HG03045 (cell line): ENCODE data around the gene WWOX.

Experiments
- ATAC-seq: cut with Tn5 transposase; IDR thresholded peaks from one replicate; pipeline ENCODE4 v1.9.1; 2021; ENCODE audit warnings: mild to moderate bottlenecking, moderate library complexity; ENCODE audit not compliant: unreplicated experiment

WWOX gene

DNA sequence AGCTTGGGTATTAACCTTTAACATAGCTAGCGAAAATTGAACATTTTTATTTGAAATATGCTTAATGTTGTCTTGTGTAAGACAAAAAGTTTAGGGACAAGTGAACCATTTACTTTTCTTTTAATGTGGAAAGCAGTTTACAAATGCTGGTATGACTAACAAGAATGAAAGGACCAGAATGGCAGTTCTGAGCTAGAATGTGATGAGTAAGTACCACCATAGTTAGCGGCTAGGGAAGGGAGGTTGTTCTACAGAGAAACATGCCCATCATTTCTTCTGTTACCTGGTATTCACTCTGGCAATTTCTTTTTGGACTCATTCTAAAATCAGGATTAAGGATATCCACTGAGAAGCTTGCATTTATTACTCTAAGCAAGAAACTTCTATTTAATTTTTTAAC, 121.1 kb downstream of the WWOX start:
- no peak for ATAC-seq

DNA sequence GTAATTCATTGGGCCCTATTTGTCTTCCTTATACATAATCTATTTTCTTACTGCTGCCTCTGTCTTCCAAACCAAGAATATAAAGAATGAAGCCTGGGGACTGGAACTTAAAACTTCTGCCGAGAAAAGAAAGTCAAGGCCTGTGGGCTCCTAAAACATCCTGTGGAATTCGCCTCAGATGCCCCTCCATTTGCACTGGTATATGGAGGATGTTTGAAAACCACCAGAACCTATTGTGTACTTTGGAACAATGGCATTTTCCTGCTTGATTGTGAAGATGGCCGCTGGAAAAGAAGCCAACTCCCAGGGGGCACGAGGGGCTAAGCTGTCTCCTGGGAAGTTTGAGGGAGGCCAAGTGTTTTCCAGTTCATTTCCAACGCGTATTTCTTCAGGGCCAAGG, 122.4 kb downstream of the WWOX start:
- no peak for ATAC-seq

DNA sequence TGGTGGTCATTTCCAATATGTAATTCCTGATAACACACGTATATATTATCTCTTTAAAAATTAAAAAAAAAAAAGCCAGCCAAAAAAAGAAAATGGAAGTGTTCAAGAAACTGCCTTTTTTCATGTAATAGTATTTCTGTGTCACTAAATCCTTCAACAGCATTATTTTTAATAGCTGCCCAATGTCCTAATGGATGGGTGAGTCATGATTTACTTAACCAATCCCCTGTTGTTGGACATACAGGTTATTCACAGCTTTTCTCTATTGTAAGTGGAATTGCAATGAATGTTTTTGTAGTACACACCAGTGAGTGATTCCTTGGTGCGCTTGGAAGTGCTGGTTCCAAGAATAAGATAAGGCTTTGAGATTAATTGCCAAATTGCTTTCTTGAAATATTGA, 124.9 kb downstream of the WWOX start:
- no peak for ATAC-seq

DNA sequence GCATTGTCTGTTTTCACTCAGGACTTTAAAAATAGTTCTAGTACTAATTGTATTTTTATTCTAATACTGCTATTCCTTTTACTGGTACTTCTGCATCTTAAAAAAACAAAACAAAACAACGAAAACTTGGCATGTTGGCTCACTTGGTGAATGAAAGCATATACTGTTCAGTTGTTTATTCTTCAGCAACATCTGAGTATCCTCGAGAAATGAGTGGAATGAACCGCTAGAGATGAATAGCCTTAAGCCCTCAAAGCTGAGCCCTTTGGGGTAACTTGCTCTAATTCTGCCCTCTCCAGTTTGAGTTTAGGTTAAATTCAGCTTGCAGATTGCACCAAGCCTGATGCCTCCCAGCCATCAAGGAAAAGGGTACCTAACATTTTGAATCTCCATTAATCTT, 126.5 kb downstream of the WWOX start:
- no peak for ATAC-seq

DNA sequence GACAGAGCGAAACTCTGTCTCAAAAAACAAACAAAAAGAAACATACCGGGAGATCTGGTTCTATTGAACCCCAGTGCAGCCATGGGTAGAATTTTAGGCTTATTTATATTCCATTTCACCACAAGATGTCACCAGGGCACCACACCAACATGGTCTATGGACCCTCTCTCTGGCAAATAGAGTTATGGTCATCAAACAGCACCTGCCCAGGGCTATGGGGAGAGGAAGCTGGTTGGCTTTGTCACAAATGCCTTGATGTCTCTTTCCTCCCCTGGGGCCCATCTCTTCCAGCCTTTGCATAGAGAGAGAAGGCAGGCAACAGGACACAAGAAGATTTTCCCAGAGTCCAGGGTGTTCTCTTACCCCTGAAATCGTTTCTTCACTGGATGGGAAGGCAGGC, 128.4 kb downstream of the WWOX start:
- no peak for ATAC-seq

DNA sequence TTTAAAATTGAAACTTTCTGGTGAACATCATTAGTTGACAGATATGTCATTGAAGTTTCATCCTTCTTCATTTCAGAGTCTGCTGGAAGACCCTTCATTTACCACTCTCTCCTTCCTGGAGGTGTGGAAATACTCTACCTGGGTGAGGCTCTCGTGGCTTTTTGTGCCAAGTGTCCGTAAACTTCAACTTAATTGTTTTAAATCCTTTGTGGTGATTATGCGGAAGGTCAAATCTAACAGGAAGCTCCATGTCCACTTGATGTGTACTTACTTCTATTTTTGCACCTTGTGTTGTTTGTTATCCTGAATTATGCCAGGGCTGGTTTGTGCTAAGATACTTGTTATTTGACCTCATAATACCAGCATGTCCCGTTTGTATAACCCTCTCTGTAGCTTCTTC, 129.2 kb downstream of the WWOX start:
- no peak for ATAC-seq

DNA sequence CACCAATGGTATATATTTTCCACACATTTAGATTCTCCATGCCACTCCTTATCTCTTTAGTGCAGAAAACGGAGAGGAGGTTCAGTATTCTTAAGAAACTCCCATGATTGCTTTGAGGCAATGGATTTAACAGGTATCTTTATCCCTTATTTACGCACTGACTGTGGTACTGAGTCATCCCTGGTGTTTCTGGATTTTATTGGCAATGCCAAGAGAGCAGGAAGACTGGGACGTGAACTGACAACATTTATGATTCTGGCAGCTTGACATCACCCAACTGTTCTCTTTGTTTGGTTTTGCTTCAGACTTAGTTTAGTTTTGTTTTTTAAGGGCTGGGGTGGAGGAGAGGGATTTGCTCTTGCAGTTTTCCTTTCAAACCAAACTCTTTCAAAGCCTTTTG, 131.4 kb downstream of the WWOX start:
- no peak for ATAC-seq

DNA sequence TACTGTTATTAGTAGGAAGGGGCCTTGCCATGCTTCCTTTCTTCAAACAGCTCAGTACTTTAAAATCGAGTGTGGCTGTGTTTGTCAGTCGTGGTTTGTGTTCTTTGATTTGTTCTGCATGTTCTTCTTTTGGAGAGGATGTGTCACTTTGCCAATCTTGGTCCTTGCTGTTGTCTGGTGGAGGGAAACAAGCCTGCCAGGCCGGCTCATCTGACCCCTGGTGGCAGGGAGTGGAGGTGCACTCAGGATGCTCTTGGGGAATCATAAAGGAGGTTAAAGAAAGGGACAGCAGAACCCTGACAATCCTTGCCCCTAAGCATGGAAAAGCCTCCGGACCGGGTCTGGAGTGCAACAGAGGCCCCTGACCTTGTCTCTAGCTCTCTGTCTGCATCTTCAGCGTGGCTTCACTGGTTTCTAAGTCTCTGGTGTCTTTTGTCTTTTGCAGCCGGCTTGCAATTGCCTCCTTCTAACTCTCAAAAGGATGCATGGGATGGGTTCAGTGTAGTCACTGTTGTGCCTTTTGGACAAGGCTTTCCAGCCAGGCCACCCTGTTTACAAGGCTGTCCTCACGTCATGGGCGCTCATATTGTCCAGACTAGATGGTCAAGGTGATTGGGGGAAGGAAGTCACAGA, 135.8 kb downstream of the WWOX start:
- ATAC-seq: peak; percentile 74

DNA sequence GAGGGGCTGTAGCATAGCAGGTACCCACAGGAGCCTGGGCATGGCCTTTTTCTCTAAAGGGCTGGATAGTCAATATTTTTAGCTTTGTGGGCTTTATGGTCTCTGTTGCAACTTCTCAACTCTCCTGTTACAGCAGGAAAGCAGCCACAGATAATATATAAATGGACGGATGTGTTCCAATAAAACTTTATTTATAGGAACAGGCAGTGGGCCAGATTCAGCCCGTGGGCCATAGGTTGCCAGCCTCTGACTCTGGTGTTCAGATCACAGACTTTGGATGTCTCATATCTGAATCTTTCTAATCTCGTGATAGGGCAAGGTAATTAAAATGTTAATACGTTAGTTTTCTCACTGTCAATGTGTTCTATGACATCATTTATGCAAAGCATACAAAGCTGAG, 136.4 kb downstream of the WWOX start:
- no peak for ATAC-seq

DNA sequence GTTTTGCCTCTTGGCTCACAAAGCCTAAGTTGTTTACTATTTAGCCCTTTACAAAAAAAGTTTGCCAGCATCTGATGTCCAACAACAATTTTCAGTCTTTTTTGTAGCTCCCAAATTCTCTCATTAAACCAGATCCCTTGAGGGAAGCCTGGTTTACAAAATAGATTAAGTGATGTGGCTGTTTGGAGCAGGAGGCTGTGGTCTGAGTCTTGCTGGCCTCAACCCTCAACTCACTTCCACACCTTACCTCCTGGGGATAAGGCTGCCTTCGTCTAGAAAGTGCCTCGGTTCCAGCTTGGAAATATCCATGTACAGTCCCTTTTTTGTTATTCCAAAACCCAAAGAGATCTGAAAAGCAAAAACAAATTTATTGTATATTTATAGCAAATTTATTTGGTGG, 138.4 kb downstream of the WWOX start:
- ATAC-seq: no peak

DNA sequence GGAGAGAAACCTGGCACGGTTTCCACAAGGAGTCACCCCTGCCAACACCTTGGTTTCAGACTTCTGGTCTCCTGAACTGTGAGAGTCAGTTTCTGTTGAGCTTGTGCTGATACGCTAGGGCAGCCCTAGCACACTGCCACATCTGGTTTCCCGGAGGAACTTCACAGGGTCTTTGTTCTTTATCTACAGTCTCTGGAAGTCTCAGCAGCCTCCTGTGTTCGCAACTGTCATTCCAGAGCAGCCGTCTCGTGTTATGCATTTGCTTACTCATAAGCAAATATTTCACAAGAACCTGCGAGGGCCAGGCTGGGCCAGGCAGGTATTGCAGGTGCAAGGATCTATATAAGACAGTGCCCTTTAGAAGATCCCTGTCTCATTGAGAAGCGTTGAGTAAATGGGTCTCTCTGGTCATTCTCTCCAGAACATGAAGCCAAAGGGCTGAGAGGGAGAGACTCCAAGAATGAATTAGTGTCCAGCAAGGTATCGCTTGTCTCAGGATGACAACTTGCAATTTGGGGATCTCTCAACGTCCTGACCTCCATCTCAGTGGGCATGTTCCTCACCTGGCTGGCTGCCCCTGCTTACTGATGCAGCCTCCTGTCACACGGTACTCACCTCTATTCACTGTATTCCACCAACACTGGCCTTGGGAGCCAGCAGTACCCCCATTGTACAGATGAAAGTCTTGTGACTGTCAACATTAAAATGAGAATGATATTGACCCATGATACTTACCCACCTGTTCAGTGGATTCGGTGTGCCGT, 141.2 kb downstream of the WWOX start:
- no peak for ATAC-seq

DNA sequence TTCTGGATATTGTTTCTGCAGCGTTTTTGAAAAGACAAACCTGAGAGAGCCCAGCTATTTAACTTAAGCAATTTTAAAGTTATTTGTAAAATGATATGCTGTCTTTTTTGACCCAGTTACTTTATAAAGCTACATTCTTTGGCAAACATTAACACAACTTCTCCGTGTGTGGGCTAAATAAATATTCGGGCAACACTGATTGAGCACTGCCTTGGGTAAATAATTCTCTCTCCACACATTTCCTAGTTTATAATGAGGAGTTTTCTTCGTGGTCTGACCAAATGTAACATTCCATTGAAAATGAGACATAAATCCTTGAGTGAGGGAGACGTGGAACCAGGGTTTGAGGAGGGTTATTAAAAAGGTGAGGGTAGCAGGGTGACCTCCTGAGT, 142.8 kb downstream of the WWOX start:
- ATAC-seq: no peak

DNA sequence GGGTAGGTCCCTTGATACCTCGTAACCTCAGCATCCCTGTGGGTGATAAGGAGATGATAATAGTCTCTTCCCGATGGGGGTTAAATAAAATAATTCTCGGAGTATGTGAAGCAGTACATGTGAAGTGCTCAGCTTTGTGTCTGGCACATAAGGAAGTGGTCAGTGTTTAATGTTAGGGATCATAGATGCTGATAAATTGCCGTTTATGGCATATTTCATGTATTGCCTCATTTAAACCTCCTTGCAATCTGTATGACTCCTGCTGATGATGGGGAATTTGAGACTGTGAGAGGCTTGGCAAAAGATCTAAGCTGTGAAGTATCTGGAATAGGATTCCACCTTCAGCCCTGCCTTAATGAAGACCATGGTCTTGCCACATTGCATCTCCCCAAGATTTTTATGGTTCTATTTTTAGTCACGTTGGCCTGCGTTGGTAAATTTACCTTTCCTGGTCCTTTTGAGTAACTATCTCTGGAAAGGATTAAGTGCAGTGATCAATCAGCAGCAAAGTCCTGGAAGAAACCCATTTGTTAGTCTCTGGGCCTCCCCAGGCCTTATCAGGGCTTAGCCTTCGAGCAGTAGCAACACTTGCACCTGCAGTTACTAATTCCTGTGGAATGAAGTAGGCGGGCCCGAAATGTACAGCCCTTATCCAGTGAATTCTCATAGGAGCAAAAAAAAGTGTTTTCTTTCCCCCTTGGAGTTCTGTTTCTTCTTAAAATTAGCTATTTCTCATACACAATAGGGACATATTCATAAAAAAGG, 144.9 kb downstream of the WWOX start:
- ATAC-seq: no peak

DNA sequence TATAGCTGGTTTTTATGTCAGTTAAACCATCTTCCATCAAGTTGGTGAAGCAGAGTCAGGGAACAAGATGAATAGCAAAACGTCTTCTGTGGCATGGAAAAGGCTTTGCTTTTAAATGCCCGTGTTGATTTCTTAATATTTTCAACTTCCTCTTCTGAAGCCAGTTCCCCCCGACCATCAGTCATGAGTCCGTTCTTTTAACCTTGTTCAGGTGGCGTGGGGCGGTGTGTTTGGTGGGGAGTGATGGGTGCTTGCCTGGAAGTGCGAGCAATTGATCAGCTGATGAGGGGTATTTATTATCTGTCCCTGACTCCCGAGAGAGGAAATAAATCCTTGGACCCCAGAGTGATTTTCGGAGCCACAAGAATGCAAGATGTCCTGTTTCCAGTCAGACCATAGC, 147.1 kb downstream of the WWOX start:
- no peak for ATAC-seq

DNA sequence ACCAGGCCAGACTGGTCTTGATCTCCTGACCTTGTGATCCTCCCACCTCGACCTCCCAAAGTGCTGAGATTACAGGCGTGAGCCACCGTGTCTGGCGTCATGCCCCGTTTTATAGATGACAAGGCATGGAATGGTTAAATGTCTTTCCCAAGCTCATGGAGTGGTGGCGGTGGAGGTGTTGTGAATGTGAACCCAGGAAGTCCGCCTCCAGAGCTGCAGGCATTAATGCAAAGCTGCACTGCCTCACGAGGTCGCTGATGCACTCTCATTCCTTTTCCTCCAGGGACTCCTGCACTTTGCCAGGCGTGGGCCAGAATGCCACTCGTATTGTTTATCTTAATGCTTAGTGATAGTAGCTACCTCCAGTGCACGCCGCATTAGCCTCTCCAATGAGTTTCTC, 149.6 kb downstream of the WWOX start:
- no peak for ATAC-seq

DNA sequence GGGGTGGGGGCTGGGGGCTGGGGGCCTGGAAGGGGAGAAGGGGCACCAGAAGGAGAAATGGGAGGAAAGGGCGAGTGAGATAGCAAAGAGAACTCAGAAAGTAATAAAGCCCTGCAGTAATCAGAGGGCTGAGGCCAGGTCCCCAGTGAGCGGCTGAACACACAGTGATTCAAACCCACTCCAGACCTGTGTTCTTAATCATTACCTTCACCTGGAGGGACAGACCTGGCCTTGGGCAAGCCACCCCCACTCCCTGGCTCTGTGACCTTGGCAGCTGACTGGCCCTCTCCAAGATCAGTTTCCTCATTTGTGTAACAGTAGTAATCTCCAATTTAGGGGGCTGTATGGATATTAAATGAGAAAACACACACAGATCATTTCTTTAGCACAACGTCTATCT, 150.4 kb downstream of the WWOX start:
- ATAC-seq: no peak

DNA sequence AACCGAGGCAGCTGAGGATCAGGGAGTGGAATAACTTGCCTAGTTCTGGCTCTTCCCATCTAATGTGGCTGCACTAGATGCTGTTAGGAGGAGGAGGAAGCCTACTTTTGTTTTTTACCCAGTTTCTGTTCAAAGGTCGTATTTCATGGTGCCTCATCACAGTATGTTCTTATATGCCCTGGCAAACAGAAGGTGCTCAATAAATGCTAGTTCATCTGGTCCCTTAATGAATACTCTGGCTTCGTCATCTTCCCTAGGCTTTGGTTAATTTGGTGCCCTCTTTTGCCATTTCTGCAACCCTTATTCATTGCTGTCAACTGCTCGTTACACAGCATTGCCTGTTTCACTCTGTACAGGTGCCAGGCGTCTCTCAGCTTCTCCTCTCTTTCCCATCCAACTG, 151.7 kb downstream of the WWOX start:
- ATAC-seq: no peak

DNA sequence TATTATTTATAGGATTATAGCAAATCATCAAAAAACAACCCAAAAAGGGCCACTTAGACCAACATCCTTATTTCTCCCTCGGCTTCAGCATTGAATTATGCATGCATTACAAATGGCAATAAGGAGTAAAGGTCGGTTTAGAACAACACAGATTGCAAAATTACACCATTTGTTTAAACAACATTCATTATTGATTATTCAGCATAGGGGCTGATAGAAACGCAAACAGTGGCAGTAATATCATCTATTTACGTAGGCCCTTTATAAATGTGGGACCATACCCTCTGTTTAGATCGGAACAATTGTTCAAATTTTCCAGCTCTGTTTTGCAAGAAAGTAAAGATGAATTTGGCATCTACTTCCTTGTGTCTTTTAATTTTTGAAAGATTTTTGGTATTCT, 153.3 kb downstream of the WWOX start:
- no peak for ATAC-seq

DNA sequence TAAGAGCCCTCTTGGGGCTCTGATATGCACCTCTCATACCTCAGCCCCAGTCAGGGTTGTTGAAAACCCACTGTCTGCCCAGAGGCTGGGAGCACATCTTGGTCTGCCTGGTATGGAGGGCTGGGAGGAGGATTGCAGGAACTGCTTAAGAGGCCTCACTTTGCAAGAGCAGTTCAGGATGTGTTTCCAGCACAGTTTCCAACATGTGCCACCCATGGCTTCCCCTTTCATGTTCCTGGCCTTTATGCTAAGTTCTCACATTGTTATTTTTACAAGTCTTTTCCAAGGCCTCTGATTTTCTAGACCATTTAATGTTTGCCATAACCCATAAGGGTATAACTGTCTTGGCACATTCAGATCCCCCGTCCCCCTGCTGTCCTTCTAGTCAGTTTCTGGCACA, 155.4 kb downstream of the WWOX start:
- ATAC-seq: no peak

DNA sequence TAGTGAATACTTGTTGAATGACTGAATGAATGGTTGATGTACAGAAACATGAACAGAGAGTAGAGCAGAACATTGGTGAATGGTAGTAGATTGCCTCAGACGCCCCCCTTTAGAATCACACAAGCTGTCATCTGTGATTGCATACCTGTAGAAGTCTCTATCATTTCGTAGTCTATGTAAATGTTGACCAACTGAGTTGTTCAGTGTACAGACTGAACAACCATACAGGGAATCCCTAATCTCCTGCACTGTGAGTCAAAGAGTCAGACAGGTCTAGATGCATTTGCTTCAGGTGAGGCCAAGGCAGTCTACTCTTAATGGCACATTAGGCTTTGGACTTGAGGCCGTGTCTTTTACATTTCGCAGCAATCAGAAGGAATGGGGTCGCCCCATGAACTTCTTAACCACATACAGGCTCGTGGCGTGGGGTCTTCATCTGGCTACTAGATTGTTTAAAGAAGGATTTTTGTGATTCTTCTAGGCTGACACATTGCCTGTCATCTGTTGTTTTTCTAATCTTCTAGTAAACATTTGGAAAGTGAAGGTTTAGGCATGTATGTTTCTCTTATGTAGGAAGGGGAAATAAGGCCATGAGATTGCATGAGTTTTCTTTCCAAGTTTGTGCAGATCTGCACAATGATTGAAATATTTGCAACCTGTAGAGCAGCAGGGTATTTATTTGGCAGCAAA, 157.4 kb downstream of the WWOX start:
- no peak for ATAC-seq

DNA sequence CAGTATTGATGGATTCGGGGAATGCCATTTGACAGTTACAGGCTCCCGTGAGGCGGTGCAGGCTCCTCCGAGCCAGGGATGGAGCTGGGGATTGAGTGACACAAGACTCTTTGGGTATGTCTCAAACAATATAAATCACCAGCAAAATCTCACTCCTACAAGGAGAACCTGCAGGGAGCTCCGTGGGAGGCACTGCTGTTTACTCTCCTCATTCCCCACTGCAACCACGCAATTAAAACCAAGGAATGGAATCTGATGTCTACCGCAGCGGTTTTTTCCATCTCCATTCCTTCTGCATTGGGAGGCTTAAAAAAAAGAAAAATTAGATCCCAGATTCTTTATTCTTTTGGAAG, 157.9 kb downstream of the WWOX start:
- ATAC-seq: no peak
